Suprapubic skin (tissue), 4 donors: Measurements from ENCODE around the gene SLC2A9.

Experiments
- CTCF ChIP-seq, 2 donors: fragments of 200-600 bp in 1 of 2; fragments of 450-650 bp in 1 of 2; sonication (generic) in 1 of 2; IDR thresholded peaks; one replicate each; pipeline ENCODE4 v1.5.1; 2016 to 2019; ENCODE audit warnings: antibody characterized with exemption in 2 of 2, mild to moderate bottlenecking in 1 of 2, moderate library complexity in 1 of 2
- EP300 ChIP-seq: sonication (generic); formaldehyde crosslinking; IDR thresholded peaks from one replicate; pipeline ENCODE4 v1.6.1; 2017; ENCODE audit warnings: antibody characterized with exemption
- POLR2AphosphoS5 ChIP-seq, 3 donors: sonication (generic); formaldehyde crosslinking; IDR thresholded peaks; one replicate each; pipeline ENCODE4 v1.6.1; 2017; ENCODE audit warnings: antibody characterized with exemption in 3 of 3

DNA sequence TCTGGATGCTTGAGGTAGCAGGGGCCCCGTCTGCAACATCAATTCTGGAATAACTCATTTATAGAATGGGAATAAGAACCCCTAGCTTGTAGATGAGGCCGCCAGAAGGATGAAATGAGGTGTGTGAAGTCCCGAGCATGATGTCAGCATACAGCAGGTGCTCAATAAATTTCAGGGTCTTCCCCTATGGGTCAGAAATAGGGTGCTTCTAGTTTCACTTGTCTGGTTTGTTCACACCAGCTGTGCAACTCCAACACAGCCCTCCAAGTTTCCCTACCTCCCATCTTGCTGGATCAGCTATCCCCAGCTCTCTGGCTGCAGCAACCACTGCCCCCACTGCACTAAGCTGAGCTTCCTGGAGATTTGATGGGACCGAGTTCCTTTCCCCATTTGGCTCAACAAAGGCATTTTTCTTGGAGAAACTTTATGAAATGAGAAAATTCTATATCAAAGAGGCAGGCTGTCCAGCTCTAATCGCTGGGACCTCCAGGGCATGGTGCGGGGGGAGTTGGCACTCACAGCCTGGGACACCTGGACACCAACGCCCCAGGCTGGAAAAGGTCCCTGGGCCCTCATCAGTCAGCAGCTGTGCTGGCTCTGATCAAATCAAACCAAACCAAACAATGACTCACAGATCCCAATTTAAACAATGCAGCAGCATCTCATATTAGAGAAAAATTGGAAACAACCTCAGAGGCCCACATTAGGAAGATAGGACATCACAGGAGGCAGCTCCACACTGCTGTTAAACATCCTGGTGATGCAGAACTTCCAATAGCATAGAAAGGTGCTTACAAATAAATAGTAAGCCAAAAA is 13.3 kb downstream of the SLC2A9 start:
- no peak for TF ChIP-seq CTCF (IDR thresholded peaks at IDR 0.05)
- TF ChIP-seq EP300: no peak
- no peak for TF ChIP-seq POLR2AphosphoS5 (IDR thresholded peaks at IDR 0.05)
